Anterior cingulate cortex (tissue), 58 donors: ENCODE measurements around the gene LSP1.
"Not testable (repeated sequence)": the region's sequence is repeated elsewhere in the genome, so short reads cannot be mapped to it uniquely, and the experiment has no call there.

ENCODE experiments used
- DNase-seq, 58 donors: peaks; one replicate each; lab custom pipeline; 2025; lab: John Stamatoyannopoulos, UW

LSP1 gene

DNA sequence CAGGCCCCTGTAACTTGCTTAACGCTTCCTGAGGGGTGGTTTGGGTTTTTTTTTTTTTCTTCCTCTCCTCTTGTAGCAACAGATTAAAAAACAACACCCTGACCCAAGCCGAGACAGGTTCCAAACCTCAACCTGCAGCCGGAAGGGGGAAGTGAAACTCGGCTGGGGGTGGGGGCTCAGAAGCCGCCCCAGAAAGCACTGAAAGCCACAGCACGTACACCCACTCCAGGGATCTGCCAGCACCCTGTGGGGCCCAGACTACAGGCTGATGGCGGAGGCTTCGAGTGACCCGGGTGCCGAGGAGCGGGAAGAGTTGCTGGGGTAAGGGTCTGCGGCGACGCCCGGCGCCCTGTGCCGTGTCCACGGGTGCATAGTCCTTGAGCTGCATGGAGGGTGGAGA lies at the start of gene LSP1:
Gene LSP1, plus strand, starts transcription at position 208 of the 400 bp plus-strand sequence. Its CDS starts 61 bp downstream, at position 269.
- no peak for DNase-seq

GRCh38 chr11:1803246-1803645 lies 49.6 kb upstream of the LSP1 start:
- no peak for DNase-seq

- not testable (repeated sequence) for DNase-seq
Measured at GRCh38 chr11:1803835-1804519, 48.9 kb upstream of the LSP1 start.

GRCh38 chr11:1805525-1805924 lies 47.4 kb upstream of the LSP1 start:
- no peak for DNase-seq

DNA sequence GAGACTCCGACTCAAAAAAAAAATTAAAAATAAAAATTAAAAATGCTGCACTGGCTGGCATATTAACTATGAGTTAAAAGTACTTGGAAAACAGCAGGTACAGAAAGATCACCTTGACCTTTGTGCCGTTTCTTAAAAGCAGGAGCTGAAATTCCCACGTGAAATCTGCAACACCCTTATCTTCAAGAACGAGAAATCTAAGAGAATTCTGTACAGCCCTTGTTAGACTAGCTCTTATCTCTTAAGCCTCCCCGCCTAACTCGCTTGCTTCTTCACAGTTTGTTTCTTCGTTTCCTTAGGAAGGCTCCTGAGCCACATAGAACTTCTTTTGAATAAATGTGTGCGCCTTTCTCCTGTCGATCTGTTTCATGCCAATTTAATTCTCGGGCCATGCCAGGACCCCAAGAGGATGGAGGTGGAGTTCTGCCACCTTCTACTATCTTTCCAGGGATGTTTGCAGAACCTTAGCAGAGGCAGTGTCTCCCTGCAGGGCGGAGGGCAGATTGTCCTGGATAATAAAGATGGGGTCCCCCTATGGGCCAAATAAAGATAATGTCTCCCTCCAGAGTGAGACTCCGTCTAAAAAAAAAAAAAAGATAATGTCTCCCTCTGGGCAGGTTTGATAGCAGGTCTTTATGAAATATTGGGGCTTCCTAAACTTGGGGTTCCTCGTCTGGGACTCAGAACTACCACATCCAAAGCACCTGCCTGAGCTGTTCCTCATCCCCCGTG lies 45.5 kb upstream of the LSP1 start:
- DNase-seq, result no peak

- no peak for DNase-seq
Measured at GRCh38 chr11:1810761-1811160, 42.1 kb upstream of the LSP1 start.

GRCh38 chr11:1812274-1812673 lies 40.6 kb upstream of the LSP1 start:
- no peak for DNase-seq

GRCh38 chr11:1812801-1813200 lies 40.1 kb upstream of the LSP1 start:
- no peak for DNase-seq

DNA sequence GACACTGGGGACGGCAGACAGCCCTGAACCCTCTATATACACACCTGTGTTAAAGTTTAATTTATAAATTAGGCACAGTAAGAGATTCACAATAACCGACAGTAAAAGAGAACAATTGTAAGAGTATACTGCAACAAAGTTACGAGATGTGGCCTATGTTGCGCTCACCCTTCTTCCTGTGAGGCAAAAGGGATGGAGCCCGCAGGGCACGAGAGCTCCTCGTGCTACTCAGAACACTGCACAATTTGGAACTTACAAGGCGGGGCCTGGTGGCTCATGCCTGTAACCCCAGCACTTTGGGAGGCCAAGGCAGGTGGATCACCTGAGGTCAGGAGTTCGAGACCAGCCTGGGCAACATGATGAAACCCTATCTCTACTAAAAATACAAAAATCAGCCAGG lies 39.5 kb upstream of the LSP1 start:
- DNase-seq, result not testable (repeated sequence)

DNA sequence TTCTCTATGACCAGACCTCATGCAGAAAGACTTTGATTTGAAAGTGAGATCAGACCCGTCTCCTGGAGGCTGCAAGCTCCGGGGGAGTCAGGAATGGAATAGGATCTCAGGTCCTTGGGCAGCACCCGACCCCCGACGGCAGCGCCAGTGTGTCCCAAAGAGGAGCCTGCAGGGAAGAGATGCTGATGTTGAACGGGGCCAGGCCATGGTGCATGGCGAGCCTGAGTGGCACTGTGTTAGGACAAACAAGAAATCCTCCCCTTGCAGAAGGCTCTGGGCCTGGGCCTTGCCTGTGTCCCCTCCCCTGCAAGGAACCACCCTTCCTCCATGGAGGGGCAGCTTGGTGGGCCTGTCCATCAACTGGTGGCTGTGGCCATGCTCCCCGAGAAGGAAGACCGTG lies 38.2 kb upstream of the LSP1 start:
- no peak for DNase-seq

DNA sequence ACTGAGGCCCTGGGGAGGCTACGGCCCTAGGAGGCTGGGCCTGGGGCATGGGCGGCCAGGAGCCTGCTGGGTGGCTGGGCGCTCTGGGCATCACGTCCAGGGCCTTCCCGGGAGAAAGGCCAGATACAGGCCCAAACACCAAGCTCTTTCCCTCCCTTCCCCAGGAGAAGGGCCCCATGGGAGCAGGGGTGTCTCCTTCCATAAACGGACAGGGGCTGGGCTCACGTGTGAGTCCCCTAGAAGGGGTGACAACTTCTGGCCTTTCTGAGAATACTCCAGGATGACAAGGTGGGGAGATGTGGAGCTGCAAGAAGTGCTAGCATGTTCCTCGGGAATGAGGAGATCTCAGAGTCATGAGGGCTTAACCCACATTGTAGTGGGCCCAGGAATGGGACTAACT lies 37.6 kb upstream of the LSP1 start:
- DNase-seq, result no peak

GRCh38 chr11:1815751-1816150 lies 37.1 kb upstream of the LSP1 start:
- DNase-seq, result no peak

GRCh38 chr11:1817000-1817399 lies 35.9 kb upstream of the LSP1 start:
- no peak for DNase-seq

- DNase-seq, result no peak
Measured at GRCh38 chr11:1817511-1817910, 35.4 kb upstream of the LSP1 start.

DNA sequence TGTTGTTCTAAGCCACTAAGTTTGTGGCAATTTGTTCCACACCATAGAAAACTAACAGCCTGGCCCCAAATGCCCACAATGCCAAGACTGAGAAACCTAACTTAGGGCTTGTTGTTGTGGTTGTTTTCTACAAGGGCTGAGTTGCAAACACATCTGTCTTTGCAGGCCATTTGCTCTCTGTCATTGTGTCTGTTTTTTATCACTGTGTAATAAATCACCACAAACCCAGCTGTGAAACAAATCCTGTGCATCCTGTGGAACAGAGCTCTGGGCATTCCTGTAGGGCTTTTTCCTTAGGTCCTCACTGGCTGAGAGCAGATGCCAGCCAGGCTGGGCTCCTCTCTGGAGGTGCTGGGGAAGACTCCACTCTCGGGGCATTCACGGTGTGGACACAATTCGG lies 33.8 kb upstream of the LSP1 start:
- DNase-seq, result no peak

- no peak for DNase-seq
Measured at GRCh38 chr11:1820463-1821325, 32.2 kb upstream of the LSP1 start.

DNA sequence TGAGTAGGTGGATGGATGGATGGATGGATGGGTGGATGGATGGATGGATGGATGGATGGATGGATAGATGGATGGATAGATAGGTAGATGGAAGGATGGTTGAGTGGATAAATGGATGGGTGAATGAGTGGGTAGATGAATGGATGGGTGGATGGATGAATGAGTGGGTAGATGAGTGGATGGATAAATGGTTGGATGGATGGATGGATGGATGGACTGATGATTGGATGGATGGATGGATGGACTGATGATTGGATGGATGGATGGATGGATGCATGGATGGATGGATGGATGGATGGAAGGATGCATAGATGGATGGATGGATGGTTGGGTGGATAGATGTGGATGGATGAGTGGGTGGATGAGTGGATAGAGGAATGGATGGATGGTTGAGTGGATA lies 31.3 kb upstream of the LSP1 start:
- no peak for DNase-seq

- no peak for DNase-seq
Measured at GRCh38 chr11:1822648-1823375, 30.1 kb upstream of the LSP1 start.

DNA sequence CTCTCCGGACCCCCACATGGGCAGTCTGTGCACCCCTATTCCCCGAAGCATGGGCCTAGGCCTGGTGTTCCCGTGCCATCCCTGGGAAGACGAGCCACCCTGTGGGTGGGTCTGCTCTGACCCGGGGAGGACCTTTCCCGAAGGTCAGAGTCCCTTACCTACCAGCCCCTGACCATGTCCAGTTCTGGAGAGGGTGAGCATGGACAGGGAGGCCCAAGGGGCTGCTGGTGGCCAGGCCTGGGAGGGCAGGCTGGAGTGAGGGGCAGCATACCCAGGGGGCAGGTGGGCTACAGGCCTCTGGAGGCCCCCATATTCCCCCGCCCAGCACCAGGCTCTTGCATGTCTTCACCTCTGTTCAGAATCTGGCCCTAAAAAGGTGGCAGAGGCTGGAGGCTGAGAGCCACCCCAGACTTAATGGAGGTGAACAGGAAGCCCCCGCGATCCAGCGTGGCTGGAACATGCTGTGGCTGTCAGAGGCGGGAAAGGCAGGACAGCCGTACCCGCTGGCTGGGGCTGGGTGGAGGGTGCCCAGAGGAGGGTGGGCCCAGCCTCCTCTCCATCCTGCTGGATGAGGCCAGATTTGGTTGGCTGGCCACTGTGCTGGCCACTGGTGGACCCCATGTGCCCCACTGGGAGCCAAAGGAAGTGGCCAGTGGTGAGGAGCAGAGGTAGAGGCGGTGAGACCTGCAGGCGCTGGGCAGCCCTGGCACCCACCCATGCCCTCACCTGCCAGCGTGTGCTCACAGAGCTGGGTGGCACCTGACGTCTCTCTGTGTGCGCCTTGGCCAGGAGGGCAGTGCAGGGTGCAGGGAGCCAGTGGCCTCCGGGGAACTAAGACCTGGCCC lies 29.3 kb upstream of the LSP1 start:
- DNase-seq, result no peak
